ENCODE data around the gene RIPOR2. TPM values are rescaled to one million over a fixed set of nuclear protein-coding genes. Genes with fewer than 3 reads are reported as not detected.

RIPOR2 gene
- total and polyA plus RNA-seq, 8 donors: 2.0 to 19.3 (median 9.4) TPM; not detected in 1

GRCh38 chr6:24893342-24893850 lies 42.4 kb downstream of the RIPOR2 start:
- no peaks in the 10 kb centered on the region for H3K9me3 ChIP-seq
- 70 to 92% (median 91%) methylated on average over 1 of the region's 1 CpG for WGBS, 5 donors
- H3K27me3 ChIP-seq: no peaks in the 10 kb centered on the region
- H3K36me3 ChIP-seq: no peaks in the 10 kb centered on the region
- TF ChIP-seq, protein P1, sequence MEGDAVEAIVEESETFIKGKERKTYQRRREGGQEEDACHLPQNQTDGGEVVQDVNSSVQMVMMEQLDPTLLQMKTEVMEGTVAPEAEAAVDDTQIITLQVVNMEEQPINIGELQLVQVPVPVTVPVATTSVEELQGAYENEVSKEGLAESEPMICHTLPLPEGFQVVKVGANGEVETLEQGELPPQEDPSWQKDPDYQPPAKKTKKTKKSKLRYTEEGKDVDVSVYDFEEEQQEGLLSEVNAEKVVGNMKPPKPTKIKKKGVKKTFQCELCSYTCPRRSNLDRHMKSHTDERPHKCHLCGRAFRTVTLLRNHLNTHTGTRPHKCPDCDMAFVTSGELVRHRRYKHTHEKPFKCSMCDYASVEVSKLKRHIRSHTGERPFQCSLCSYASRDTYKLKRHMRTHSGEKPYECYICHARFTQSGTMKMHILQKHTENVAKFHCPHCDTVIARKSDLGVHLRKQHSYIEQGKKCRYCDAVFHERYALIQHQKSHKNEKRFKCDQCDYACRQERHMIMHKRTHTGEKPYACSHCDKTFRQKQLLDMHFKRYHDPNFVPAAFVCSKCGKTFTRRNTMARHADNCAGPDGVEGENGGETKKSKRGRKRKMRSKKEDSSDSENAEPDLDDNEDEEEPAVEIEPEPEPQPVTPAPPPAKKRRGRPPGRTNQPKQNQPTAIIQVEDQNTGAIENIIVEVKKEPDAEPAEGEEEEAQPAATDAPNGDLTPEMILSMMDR (IDR thresholded peaks at IDR 0.05): no peak
- TF ChIP-seq EP300 (IDR thresholded peaks at IDR 0.05): no peak
- TF ChIP-seq POLR2AphosphoS5 (IDR thresholded peaks at IDR 0.05): no peak
- TF ChIP-seq POLR2A (IDR thresholded peaks at IDR 0.05): no peak
- no peak overlapping the region for H3K27ac ChIP-seq
- H3K4me1 ChIP-seq: peaks cover 0 to under 1% (median 0%) of the 10 kb centered on the region in 4 donors
- DNase-seq: no peak
- no peak overlapping the region for H3K4me3 ChIP-seq
- intact Hi-C loops (cut with DNase I; ENCODE audit: low total_unique reads): no loop called here

DNA sequence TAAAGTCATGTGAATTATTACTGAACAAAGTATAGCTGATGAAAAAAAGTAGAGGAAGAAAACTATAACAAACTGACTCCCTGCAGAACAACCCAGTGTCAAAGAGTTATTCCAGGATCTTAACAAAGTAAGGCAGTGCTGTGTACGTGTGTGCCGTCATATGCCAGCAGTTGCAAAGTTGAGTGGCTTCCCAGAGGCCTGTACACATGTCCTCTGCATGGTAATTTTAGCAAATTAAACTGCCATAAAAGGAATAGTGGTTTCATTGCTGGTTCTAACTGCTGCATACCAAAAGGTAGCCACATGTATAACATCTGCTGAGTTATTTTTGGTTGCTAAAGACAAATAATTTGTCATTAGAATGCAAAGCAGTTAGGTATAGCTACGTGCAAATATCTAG lies 44.8 kb downstream of the RIPOR2 start:
- H3K36me3 ChIP-seq: no peaks in the 10 kb centered on the region
- WGBS, 5 donors: 72 to 84% (median 81%) methylated on average over 3 of the region's 3 CpGs
- peak in 1 of 2 donors; percentile 35 for DNase-seq

GRCh38 chr6:24890471-24890870 lies 45.3 kb downstream of the RIPOR2 start:
- Histone ChIP-seq H3K4me3 (no peak overlapping the region), H3K4me1 (no peaks in the 10 kb centered on the region), H3K9me3 (no peaks in the 10 kb centered on the region), H3K27ac (peak overlapping the region in 1 of 5 donors; percentile 73), H3K27me3 (no peaks in the 10 kb centered on the region), H3K36me3 (no peaks in the 10 kb centered on the region)
- WGBS, 5 donors: 80 to 100% (median 97%) methylated on average over 1 of the region's 1 CpG
- TF ChIP-seq, protein P1 (IDR thresholded peaks at IDR 0.05): no peak
- TF ChIP-seq POLR2AphosphoS5 (IDR thresholded peaks at IDR 0.05) (no peak), EP300 (IDR thresholded peaks at IDR 0.05) (no peak), POLR2A (IDR thresholded peaks at IDR 0.05) (no peak)
- DNase-seq: no peak
- intact Hi-C loops (cut with DNase I; ENCODE audit: low total_unique reads): no loop called here

More for the DNA sequence above, 44.8 kb downstream of the RIPOR2 start:
- Histone ChIP-seq H3K9me3 (no peaks in the 10 kb centered on the region), H3K27ac (peak overlapping the region in 1 of 5 donors; percentile 73), H3K4me1 (no peaks in the 10 kb centered on the region), H3K27me3 (no peaks in the 10 kb centered on the region), H3K4me3 (no peak overlapping the region)
- intact Hi-C loops (cut with DNase I; ENCODE audit: low total_unique reads): no loop called here
- TF ChIP-seq POLR2A (IDR thresholded peaks at IDR 0.05): no peak
- TF ChIP-seq, protein P1 (IDR thresholded peaks at IDR 0.05): no peak
- TF ChIP-seq EP300 (IDR thresholded peaks at IDR 0.05): no peak
- TF ChIP-seq POLR2AphosphoS5 (IDR thresholded peaks at IDR 0.05): no peak

- Histone ChIP-seq H3K27ac (no peak overlapping the region), H3K27me3 (no peaks in the 10 kb centered on the region), H3K4me1 (no peaks in the 10 kb centered on the region), H3K4me3 (no peak overlapping the region), H3K36me3 (no peaks in the 10 kb centered on the region), H3K9me3 (no peaks in the 10 kb centered on the region)
- DNase-seq: no peak
- intact Hi-C loops (cut with DNase I; ENCODE audit: low total_unique reads): no loop called here
- no peak for TF ChIP-seq POLR2AphosphoS5 (IDR thresholded peaks at IDR 0.05)
- TF ChIP-seq POLR2A (IDR thresholded peaks at IDR 0.05): no peak
- TF ChIP-seq, protein P1 (IDR thresholded peaks at IDR 0.05): no peak
- TF ChIP-seq EP300 (IDR thresholded peaks at IDR 0.05): no peak
- WGBS, 5 donors: 79 to 92% (median 88%) methylated on average over 5 of the region's 5 CpGs
Measured at GRCh38 chr6:24888715-24889370, 46.9 kb downstream of the RIPOR2 start.

All from stomach (tissue), 9 donors.